Activated CD8-positive, alpha-beta memory T cell treated with anti-CD3 and anti-CD28 coated beads for 4 hours (primary cell): ENCODE results near the gene DOCK4.

Source experiments
- DNase-seq, 2 donors: peaks; one replicate each; pipeline ENCODE4 v3.0.0-alpha.2; 2020; ENCODE audit warnings: low read depth in 2 of 2

The DOCK4 gene

GRCh38 chr7:112189691-112190090, 16.5 kb downstream of the DOCK4 start:
- DNase-seq: no peak

- no peak for DNase-seq
Observed at GRCh38 chr7:112188257-112188656, 17.9 kb downstream of the DOCK4 start.

DNA sequence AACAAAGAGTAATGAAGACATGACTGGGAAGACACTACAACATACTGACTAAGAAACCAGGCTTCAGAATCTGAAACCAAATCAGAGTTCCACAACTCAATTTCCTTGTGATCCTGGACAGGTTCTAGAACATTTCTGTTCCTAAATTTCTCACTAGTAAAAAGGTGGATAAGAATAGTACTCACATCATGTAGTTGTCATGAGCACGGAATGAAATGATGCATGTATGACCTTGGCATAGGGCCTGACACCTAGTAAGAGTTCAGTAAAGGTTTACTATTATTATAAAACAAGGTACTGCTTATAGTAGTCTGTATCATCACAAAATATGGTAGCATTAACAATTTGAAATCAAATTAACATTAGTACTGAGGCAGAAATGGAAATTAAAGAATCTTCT, 19.9 kb downstream of the DOCK4 start:
- no peak for DNase-seq

DNA sequence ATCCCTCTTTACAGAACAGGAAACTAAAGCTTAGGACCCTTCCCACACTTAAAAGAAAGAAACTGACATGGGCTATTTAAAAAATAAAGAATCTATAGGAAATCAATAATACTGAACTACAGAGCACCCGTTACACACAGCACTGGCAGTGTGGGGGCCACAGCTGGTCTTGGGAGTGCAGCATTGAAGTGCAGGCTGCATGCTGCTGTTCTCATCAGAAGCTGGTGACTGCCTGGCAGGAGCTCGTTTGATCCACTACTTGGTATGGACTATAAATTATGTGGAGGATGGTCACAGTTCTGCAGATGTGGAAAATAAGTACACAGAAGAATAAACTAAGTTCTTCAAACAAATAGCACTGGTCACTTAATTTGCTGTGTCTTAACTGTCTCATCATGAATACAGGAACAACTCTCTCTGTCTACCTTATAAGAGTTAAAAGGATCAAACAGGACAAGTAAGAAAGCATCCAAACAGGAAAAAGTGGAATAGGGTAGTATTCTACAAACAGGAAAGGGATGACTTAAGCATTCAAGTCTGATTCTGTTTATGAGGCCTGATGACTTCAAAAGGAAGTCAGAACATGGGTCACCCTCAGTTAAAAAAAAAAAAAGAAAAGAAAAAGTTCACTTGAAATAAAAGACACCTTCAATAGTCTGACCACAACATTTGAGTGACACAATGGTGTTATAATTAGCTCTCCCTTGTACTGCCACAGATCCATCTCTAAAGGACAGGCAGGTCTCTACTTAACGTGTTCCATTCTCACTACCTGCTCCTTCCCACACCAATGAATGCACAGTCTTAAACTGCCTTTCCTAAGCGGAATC, 21.0 kb downstream of the DOCK4 start:
- no peak for DNase-seq

- no peak for DNase-seq
Observed at GRCh38 chr7:112184455-112184854, 21.7 kb downstream of the DOCK4 start.

- DNase-seq: no peak
Observed at GRCh38 chr7:112183266-112183665, 22.9 kb downstream of the DOCK4 start.

DNA sequence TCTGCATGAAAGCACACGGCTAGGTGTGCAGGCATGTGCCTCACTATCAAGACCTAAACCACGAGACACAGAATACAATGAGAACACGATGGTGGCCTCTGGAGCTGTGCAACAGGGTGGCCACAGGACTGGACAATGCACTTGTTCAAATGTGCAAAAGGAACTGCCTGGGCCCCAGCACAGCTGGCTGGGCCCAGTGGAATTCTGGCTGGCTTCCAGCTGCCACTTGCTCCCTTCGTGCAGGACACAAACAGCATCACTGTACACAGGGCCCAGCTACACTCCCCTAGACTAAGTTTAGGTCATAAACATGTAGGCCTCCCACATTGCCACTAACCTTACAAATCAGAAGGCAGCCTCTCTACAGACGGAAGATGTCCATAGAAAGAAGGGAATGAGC, 23.4 kb downstream of the DOCK4 start:
- DNase-seq: no peak

DNA sequence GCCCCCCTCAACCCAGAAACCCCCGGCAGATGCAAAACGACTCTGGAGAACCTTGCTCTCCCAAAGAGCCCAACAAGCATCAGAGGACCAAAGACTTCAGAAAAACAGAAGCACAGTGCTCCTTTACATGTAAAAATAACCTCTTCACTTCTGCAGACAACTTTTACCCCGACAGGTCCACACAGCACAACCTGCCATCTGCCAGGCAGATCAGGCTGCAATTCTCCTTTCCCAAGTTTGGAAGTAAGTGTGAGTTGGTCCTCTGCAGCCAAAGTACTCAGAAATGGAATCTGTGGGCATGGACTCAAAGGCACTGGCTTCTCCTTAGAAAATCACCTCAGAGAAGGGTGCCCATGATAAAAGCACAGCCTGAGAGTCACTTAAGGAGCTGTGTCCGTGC, 26.0 kb downstream of the DOCK4 start:
- no peak for DNase-seq

- DNase-seq: no peak
Observed at GRCh38 chr7:112176693-112177415, 29.3 kb downstream of the DOCK4 start.

DNA sequence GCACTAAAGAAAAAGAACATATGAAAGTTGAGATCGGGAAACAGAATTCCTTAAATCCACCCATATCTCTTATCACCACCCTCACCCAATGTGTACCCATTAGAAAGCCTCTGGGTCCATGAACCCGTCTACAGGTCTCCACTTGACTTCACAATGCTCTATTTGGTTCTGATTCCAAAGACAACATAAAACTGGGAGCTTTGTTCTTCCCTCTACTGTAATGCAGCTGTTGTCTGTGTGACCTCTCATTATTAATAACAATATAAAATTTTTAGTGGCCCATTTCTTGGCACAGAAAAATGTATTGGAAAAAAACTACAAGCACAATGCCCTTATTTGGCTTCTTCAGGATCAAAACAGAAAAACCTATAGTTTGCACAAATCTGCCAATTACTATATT, 30.0 kb downstream of the DOCK4 start:
- DNase-seq: no peak

- DNase-seq: no peak
Observed at GRCh38 chr7:112174192-112174591, 32.0 kb downstream of the DOCK4 start.

DNA sequence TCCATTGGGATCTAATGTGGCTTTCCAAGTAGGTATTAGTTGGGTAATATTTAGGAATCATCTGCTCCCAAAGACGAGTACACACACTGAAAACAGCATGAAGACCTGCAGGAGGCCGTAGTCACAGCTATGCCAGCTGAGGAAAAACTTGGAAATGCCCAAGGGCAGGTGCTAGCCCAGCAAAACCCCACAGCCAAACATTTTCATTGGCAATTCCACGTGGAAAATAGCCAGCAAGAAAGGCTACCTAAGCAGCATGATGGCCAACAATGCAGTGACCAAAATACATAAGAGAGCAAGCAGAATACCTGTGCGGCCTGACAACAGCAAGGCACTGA, 32.7 kb downstream of the DOCK4 start:
- DNase-seq: no peak

DNA sequence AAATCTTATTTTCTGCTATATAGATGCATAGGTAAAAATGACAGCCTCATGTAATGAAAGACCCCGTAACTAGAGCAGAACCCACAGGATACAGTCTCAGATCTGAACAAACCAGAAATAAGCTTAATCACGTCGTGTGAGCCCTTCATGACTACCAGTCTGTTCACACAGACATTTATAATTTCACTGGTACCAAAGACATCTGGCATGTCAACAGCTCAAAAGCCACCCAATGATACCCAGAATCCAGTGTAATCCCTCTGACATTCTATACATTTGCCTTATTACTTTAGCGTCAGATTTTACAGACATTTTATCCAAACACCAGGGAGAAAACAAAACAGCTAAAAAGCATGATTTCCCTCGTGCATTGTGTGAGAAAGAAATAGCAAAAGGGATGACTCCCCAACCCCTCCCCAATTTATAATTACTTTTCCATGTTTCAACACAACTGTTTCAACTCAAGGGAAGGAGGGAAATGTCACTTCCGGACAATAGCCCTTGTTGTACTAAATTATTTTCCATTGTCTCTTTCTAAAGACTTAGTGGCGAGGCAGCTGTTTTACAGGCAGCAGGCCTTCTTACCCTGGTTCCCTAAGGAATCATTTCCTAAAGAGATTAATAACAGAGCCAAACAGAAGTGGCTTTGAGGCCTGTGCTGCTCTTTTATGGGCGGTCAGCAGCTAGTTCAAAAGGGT, 33.2 kb downstream of the DOCK4 start:
- DNase-seq: no peak

GRCh38 chr7:112171673-112172072, 34.5 kb downstream of the DOCK4 start:
- no peak for DNase-seq

DNA sequence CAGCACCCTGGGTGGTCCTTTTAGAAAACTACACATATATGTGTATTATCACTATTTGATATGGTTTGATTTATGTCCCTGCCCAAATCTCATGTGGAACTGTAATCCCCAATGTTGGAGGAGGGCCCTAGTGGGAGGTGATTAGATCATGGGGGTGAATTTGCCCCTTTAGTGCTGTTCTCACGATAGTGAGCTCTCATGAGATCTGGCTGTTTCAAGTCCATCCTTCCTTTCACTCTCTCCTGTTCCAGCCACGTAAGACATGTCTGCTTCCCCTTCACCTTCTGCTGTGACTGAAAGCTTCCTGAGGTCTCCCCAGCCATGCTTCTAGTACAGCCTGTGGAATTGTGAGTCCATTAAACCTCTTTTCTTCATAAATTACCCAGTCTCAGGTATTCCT, 37.3 kb downstream of the DOCK4 start:
- DNase-seq: no peak

DNA sequence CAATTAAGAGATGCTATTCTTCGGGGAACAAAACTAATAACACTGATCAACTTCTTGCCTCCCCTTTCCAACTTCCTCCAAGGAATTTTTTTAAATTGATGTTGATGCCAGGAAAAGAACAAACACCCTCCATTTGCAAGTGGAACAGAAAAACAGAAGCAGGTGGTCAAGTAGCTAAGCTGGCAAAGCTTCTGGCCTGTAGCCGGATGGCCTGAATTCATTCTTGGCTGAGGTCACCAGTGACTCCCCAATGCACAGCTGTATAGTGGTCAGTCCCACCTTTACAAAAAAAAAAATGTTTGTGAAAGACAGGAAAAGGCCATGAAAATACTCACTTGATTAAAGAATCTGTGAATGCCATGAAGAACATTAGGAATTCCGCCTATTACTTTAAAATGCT, 39.1 kb downstream of the DOCK4 start:
- no peak for DNase-seq

DNA sequence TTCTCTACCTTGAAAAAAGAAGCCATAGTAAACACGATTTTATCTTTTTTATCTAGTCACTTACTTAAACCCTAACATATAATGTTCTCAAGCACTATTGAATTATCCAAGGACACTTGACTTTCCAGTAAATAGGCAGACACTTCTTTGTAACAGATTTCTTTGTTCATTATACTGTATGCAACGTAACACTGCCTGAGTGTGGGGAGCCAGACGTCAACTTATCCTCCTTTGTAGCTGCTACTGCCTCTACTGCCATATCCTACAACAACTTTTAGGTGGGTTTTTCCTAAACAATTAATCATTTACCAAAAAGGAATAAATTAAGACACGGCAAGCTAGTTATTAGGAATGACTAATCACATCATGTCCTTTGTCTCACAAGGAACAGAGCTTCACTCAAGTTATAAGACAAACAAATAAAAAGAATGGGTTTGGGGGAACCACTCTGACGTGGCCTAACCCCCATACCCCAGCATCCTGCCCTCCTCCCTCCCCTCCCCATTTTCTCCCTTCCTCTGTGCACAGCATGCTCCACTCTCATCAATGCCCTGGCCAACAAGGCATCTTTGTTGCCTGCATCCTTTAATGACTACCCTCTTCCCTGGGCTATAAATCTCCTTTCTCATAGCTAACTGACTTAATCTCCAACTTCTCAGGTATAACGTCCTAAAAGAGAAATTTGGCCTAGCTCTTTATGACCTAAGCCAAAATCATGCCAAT, 43.3 kb downstream of the DOCK4 start:
- DNase-seq: no peak

GRCh38 chr7:112162142-112162766, 43.9 kb downstream of the DOCK4 start:
- DNase-seq: no peak

DNA sequence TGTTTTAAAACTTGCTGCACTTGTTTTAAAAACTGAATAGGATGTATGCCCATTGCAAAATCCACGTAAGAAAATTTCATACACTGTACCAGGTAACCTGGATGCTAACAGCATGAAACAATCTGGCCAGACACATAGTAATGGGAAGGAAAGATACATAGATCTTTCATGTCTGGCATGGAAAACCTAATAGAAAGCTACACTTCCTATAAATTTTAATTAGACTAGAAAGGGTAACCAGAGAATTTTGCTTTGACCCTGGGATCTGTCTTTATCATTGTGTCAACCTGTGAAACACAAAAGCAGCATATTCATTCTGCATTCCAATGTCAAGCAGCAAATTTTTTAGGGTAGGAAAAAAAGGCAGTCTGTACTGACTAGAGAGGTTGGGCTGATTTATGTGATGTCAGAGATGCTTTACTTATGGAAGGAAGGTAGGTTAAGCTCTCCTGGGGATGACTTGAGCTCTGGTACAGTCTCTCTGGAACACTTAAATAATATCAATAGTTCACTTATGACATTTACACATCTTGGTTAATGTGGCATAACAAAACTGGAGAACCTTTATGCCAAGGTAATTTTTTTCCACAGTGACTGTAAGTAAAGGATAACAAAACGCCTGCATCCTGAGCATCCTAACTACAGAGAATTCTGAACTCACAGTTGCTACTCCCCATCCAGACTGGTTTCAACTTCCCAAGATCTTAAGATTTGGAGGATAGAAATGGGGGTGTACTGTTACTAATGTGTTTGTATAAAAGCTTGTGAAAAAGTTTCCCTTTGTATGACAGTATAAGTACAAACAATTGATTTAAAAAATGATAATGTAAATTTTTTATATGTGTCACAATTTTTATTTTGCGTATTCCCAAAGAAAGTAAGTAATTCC, 44.7 kb downstream of the DOCK4 start:
- DNase-seq: no peak

- DNase-seq: no peak
Observed at GRCh38 chr7:112160771-112161150, 45.4 kb downstream of the DOCK4 start.
